RWPE2 (cell line): Measurements from ENCODE around the gene EFCC1.

Experiments used
- ATAC-seq: fragments of 200-7000 bp; cut with Tn5 transposase; 3 replicates; pipeline ENCODE4 v1.9.1; 2021; ENCODE audit warnings: low read depth
- DNase-seq: peaks from one replicate; pipeline ENCODE4 v3.0.0-alpha.2; 2020; ENCODE audit warnings: low spot score
- H3K27ac ChIP-seq: fragments of 450-650 bp; 2 replicates; pipeline ENCODE4 v1.5.1; 2017; ENCODE audit warnings: mild to moderate bottlenecking; ENCODE audit not compliant: poor library complexity, severe bottlenecking
- H3K27me3 ChIP-seq: fragments of 250-450 bp; sonication (Bioruptor Pico); 2 replicates; pipeline ENCODE4 v1.5.1; 2021; ENCODE audit warnings: mild to moderate bottlenecking, moderate library complexity; ENCODE audit not compliant: insufficient read depth, poor library complexity, severe bottlenecking
- H3K36me3 ChIP-seq: fragments of 250-450 bp; sonication (Bioruptor Pico); 2 replicates; pipeline ENCODE4 v1.5.1; 2020; ENCODE audit warnings: low read depth, mild to moderate bottlenecking, moderate library complexity
- H3K4me1 ChIP-seq: fragments of 250-450 bp; sonication (Bioruptor Pico); 2 replicates; pipeline ENCODE4 v1.5.1; 2021; ENCODE audit warnings: mild to moderate bottlenecking, moderate library complexity; ENCODE audit not compliant: insufficient read depth, poor library complexity, severe bottlenecking
- H3K4me3 ChIP-seq: fragments of 250-450 bp; sonication (Bioruptor Pico); 2 replicates; pipeline ENCODE4 v1.5.1; 2021; ENCODE audit warnings: mild to moderate bottlenecking, moderate library complexity; ENCODE audit not compliant: severe bottlenecking
- H3K9me3 ChIP-seq: fragments of 250-450 bp; sonication (Bioruptor Pico); 2 replicates; pipeline ENCODE4 v1.5.1; 2021; ENCODE audit warnings: mild to moderate bottlenecking, moderate library complexity; ENCODE audit not compliant: severe bottlenecking
- CTCF ChIP-seq: fragments of 450-650 bp; IDR thresholded peaks from one replicate; pipeline ENCODE4 v1.5.1; 2017; ENCODE audit warnings: mild to moderate bottlenecking, moderate library complexity; ENCODE audit not compliant: poor library complexity, severe bottlenecking

EFCC1 gene

GRCh38 chr3:129034642-129035041 lies 33.5 kb downstream of the EFCC1 start:
- ATAC-seq, result no peak
- H3K27ac ChIP-seq, result no peak overlapping the region
- no peak for DNase-seq
- no peaks in the 10 kb centered on the region for H3K4me1 ChIP-seq
- no peak overlapping the region for H3K4me3 ChIP-seq
- no peak for TF ChIP-seq CTCF
- no peaks in the 10 kb centered on the region for H3K36me3 ChIP-seq
- no peaks in the 10 kb centered on the region for H3K9me3 ChIP-seq
- H3K27me3 ChIP-seq, result no peaks in the 10 kb centered on the region

- H3K27ac ChIP-seq, result no peak overlapping the region
- H3K27me3 ChIP-seq, result no peaks in the 10 kb centered on the region
- no peak overlapping the region for H3K4me3 ChIP-seq
- DNase-seq (no peak), ATAC-seq (no peak)
- no peaks in the 10 kb centered on the region for H3K4me1 ChIP-seq
- TF ChIP-seq CTCF, result no peak
- no peaks in the 10 kb centered on the region for H3K36me3 ChIP-seq
- H3K9me3 ChIP-seq, result no peaks in the 10 kb centered on the region
Observed at GRCh38 chr3:129035360-129036221, 34.5 kb downstream of the EFCC1 start.

GRCh38 chr3:129036222-129037092 lies 35.4 kb downstream of the EFCC1 start:
- Histone ChIP-seq H3K36me3 (no peaks in the 10 kb centered on the region), H3K4me3 (no peak overlapping the region), H3K4me1 (no peaks in the 10 kb centered on the region), H3K27me3 (no peaks in the 10 kb centered on the region), H3K27ac (no peak overlapping the region), H3K9me3 (no peaks in the 10 kb centered on the region)
- DNase-seq, result no peak
- no peak for TF ChIP-seq CTCF
- no peak for ATAC-seq

- no peak overlapping the region for H3K27ac ChIP-seq
- no peak for TF ChIP-seq CTCF
- DNase-seq, result no peak
Observed at GRCh38 chr3:129037093-129037419, 36.0 kb downstream of the EFCC1 start.

More at GRCh38 chr3:129037093-129037419, 36.0 kb downstream of the EFCC1 start:
- no peaks in the 10 kb centered on the region for H3K4me1 ChIP-seq
- H3K4me3 ChIP-seq, result no peak overlapping the region
- no peaks in the 10 kb centered on the region for H3K9me3 ChIP-seq
- H3K36me3 ChIP-seq, result no peaks in the 10 kb centered on the region
- no peaks in the 10 kb centered on the region for H3K27me3 ChIP-seq
- no peak for ATAC-seq
